Duodenal mucosa (tissue), 2 donors: ENCODE measurements around the gene ARL6IP1.

ENCODE experiments used
- H3K27ac ChIP-seq: one replicate; pipeline ENCODE4 v1.7.0; 2013; ENCODE audit warnings: low read depth, low read length
- H3K27me3 ChIP-seq, 2 donors: one replicate each; pipeline ENCODE4 v1.7.0; 2013; ENCODE audit warnings: low read length in 2 of 2, control low read depth in 1 of 2; ENCODE audit not compliant: insufficient read depth in 2 of 2, control insufficient read depth in 1 of 2
- H3K36me3 ChIP-seq, 2 donors: one replicate each; pipeline ENCODE4 v1.7.0; 2013; ENCODE audit warnings: low read length in 2 of 2, control low read depth in 1 of 2; ENCODE audit not compliant: insufficient read depth in 2 of 2, control insufficient read depth in 1 of 2
- H3K4me1 ChIP-seq, 2 donors: one replicate each; pipeline ENCODE4 v1.7.0; 2013; ENCODE audit warnings: low read length in 2 of 2, control low read depth in 1 of 2; ENCODE audit not compliant: insufficient read depth in 2 of 2, control insufficient read depth in 1 of 2
- H3K4me3 ChIP-seq, 2 donors: one replicate each; pipeline ENCODE4 v1.7.0; 2013; ENCODE audit warnings: low read length in 2 of 2, low read depth in 1 of 2
- H3K9ac ChIP-seq, 2 donors: one replicate each; pipeline ENCODE4 v1.7.0; 2013; ENCODE audit warnings: low read length in 2 of 2, low read depth in 1 of 2
- H3K9me3 ChIP-seq, 2 donors: one replicate each; pipeline ENCODE4 v1.7.0; 2013; ENCODE audit warnings: low read length in 2 of 2, control low read depth in 1 of 2; ENCODE audit not compliant: control insufficient read depth in 1 of 2

The ARL6IP1 gene

GRCh38 chr16:18800775-18801144, 589 bp downstream of the ARL6IP1 start:
- Histone ChIP-seq H3K4me1 (peaks cover 16 to 20% of the 10 kb centered on the region in 2 donors), H3K27me3 (no peaks in the 10 kb centered on the region), H3K9ac (peak overlapping the region; percentile 88 to 97), H3K36me3 (peaks cover 3 to 19% of the 10 kb centered on the region in 2 donors), H3K9me3 (no peaks in the 10 kb centered on the region), H3K4me3 (peak overlapping the region; percentile 87 to 97), H3K27ac (peak overlapping the region; percentile 90)

GRCh38 chr16:18800293-18800692, 1.1 kb downstream of the ARL6IP1 start:
- Histone ChIP-seq H3K27ac (no peak overlapping the region), H3K4me3 (peak overlapping the region; percentile 87 to 97), H3K9me3 (no peaks in the 10 kb centered on the region), H3K27me3 (no peaks in the 10 kb centered on the region), H3K4me1 (peaks cover 16 to 20% of the 10 kb centered on the region in 2 donors), H3K36me3 (peaks cover 3 to 22% of the 10 kb centered on the region in 2 donors), H3K9ac (peak overlapping the region; percentile 88 to 97)

- Histone ChIP-seq H3K27ac (no peak overlapping the region), H3K27me3 (no peaks in the 10 kb centered on the region), H3K4me3 (peak overlapping the region; percentile 87 to 97), H3K36me3 (peaks cover 3 to 28% of the 10 kb centered on the region in 2 donors), H3K9me3 (no peaks in the 10 kb centered on the region), H3K4me1 (peaks cover 16 to 20% of the 10 kb centered on the region in 2 donors), H3K9ac (peak overlapping the region; percentile 88 to 97)
Measured at GRCh38 chr16:18799500-18799899, 1.8 kb downstream of the ARL6IP1 start.

GRCh38 chr16:18797746-18798145, 3.6 kb downstream of the ARL6IP1 start:
- peaks cover 13 to 45% of the 10 kb centered on the region in 2 donors for H3K36me3 ChIP-seq

GRCh38 chr16:18796377-18796776, 5.0 kb downstream of the ARL6IP1 start:
- H3K9me3 ChIP-seq = no peaks in the 10 kb centered on the region
- H3K4me1 ChIP-seq = peaks cover 20 to 28% of the 10 kb centered on the region in 2 donors
- no peak overlapping the region for H3K9ac ChIP-seq
- H3K36me3 ChIP-seq = peaks cover 14 to 50% of the 10 kb centered on the region in 2 donors
- no peak overlapping the region for H3K27ac ChIP-seq
- H3K4me3 ChIP-seq = no peak overlapping the region
- H3K27me3 ChIP-seq = no peaks in the 10 kb centered on the region

More at GRCh38 chr16:18797746-18798145, 3.6 kb downstream of the ARL6IP1 start:
- H3K9me3 ChIP-seq = no peaks in the 10 kb centered on the region
- no peak overlapping the region for H3K9ac ChIP-seq
- no peak overlapping the region for H3K4me3 ChIP-seq
- no peak overlapping the region for H3K27ac ChIP-seq
- H3K27me3 ChIP-seq = no peaks in the 10 kb centered on the region
- peaks cover 20% of the 10 kb centered on the region in 2 donors for H3K4me1 ChIP-seq

- Histone ChIP-seq H3K36me3 (peaks cover 14 to 64% of the 10 kb centered on the region in 2 donors), H3K4me1 (peaks cover 13 to 17% of the 10 kb centered on the region in 2 donors), H3K27ac (no peak overlapping the region)
Measured at GRCh38 chr16:18792836-18793433, 8.4 kb downstream of the ARL6IP1 start.

GRCh38 chr16:18789850-18790706, 11.3 kb downstream of the ARL6IP1 start, which contains the start of gene RPS15A:
Gene RPS15A, minus strand, starts transcription at chr16:18790334. Its CDS starts 1,221 bp downstream, at chr16:18789113.
- Histone ChIP-seq H3K27me3 (no peaks in the 10 kb centered on the region), H3K36me3 (peaks cover 27 to 68% of the 10 kb centered on the region in 2 donors), H3K27ac (peak within 1 kb of the TSS; percentile 53), H3K4me3 (peak within 1 kb of the TSS; percentile 93 to 100), H3K9me3 (no peaks in the 10 kb centered on the region), H3K4me1 (peaks cover 35% of the 10 kb centered on the region in 2 donors), H3K9ac (peak within 1 kb of the TSS; percentile 76 to 90)

More at GRCh38 chr16:18792836-18793433, 8.4 kb downstream of the ARL6IP1 start:
- no peaks in the 10 kb centered on the region for H3K9me3 ChIP-seq
- no peak overlapping the region for H3K4me3 ChIP-seq
- no peaks in the 10 kb centered on the region for H3K27me3 ChIP-seq
- H3K9ac ChIP-seq = no peak overlapping the region

GRCh38 chr16:18789515-18789849, 11.9 kb downstream of the ARL6IP1 start:
- Histone ChIP-seq H3K36me3 (peaks cover 31 to 68% of the 10 kb centered on the region in 2 donors), H3K4me3 (peak overlapping the region; percentile 93 to 100), H3K9me3 (no peaks in the 10 kb centered on the region), H3K27ac (peak overlapping the region; percentile 53), H3K27me3 (no peaks in the 10 kb centered on the region), H3K4me1 (peaks cover 35 to 40% of the 10 kb centered on the region in 2 donors), H3K9ac (peak overlapping the region; percentile 76 to 90)

GRCh38 chr16:18788828-18789514, 12.4 kb downstream of the ARL6IP1 start:
- peak overlapping the region; percentile 53 for H3K27ac ChIP-seq
- H3K4me1 ChIP-seq = peaks cover 35 to 43% of the 10 kb centered on the region in 2 donors
- peak overlapping the region; percentile 76 to 90 for H3K9ac ChIP-seq
- H3K36me3 ChIP-seq = peaks cover 29 to 68% of the 10 kb centered on the region in 2 donors
- H3K9me3 ChIP-seq = no peaks in the 10 kb centered on the region
- peak overlapping the region; percentile 93 to 100 for H3K4me3 ChIP-seq
- no peaks in the 10 kb centered on the region for H3K27me3 ChIP-seq
